Stimulated activated CD4-positive, alpha-beta T cell treated with anti-CD3 and anti-CD28 coated beads, TNF-alpha, amount 100 ng/mL, for 4 hours (primary cell): Measurements from ENCODE around the gene CLIP2.
"Not testable (repeated sequence)": the region's sequence is repeated elsewhere in the genome, so short reads cannot be mapped to it uniquely, and the experiment has no call there.

ENCODE experiments used
- DNase-seq, 3 experiments: peaks; one replicate each; pipeline ENCODE4 v3.0.0-alpha.2; 2020; ENCODE audit warnings: low read depth in 3 of 3

Gene CLIP2

DNA sequence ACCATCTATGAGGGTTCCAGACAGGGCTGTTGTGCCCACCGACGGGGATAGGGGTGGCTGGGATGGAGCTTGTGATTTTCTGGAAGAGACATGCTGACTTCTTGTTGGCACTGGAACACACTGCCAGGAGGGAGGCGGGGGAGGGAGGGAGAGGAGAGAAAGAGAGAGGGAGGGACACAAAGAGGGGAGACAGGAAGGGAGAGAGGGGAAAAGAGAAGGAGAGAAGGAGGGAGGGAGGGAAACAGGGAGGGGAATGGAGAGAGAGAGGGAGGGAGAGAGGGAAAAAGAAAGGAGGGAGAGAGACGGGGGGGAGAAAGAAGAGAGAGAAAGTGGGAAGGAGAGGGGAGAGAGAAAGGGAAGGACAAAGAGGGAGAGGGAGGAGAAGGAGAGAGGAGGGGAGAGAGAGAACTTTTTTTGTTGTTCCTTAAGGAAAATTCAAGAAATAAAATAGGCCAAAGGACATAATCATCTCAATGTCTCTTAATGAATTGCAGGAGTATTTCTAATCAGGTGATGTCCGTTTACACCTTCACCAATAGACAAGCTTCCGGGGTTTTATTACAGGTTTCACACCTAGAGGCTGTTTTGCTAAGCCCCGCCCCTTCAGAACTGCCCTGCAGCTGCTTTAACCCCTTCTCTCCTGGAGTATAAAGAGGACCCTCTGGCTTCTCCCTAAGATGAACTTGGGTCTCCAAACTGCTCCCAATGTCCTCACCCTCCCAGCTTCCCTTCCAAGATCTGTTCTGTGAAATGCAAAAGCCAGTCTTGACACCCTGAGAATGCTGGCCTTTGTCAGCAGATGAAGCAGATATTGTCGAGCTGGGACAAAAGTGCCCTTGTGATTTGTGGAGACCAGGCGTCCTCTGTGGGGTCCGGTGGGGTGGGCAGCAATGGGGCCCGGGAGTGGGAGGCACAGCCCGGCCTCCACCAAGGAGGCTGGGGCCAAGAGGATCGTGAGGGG is 82.5 kb downstream of the CLIP2 start:
- DNase-seq, result no peak

DNA sequence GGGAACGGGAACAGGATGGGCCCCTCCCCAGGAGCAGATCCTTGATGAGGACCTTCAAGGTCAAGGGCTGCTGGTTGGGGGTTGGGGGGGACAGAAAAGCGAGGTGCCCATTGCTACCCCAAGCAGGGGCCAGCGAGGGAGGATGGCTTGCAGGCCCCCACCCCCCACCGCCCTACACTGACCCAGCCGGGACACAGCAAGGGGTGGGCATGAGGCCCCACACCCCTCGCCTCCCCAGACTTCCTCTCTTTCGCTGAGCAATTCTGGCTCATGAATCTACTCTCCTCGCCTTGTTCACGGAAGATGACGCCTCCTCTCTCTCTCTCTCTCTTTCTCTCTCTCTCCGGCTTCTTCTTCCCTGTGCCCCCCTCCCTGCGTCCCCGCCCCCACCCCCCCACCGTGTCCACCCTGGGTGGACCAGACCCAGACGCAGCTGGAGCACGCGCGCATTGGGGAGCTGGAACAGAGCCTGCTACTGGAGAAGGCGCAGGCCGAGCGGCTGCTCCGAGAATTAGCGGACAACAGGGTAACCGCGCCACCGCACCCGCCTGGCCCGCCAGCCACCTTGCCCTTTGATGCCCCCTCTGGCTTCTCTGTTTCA is 83.4 kb downstream of the CLIP2 start:
- no peak for DNase-seq

GRCh38 chr7:74373536-74373935 is 84.3 kb downstream of the CLIP2 start:
- no peak for DNase-seq

GRCh38 chr7:74375726-74376220 is 86.6 kb downstream of the CLIP2 start:
- DNase-seq, result no peak

GRCh38 chr7:74376256-74377036 is 87.2 kb downstream of the CLIP2 start:
- no peak for DNase-seq

GRCh38 chr7:74379938-74380337 is 90.7 kb downstream of the CLIP2 start:
- DNase-seq, result no peak

- DNase-seq, result no peak
Measured at GRCh38 chr7:74380720-74381119, 91.5 kb downstream of the CLIP2 start.

DNA sequence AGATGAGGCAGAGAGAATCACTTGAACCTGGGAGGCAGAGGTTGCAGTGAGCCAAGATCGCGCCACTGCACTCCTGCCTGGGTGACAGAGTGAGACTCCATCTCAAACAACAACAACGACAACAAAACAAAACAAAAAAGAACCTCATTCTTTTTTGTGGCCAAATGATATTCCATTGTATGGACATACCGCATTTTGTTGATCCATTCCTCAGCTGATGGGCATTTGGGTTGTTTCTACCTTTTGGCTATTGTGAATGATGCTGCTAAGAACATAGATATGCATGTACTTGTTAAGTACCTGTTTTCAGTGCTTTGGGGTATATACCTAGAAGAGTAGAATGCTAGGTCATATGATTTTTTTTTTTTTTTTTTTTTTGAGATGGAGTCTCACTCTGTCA is 94.9 kb downstream of the CLIP2 start:
- not testable (repeated sequence) for DNase-seq

- not testable (repeated sequence) for DNase-seq
Measured at GRCh38 chr7:74384854-74385253, 95.6 kb downstream of the CLIP2 start.

- DNase-seq, result no peak
Measured at GRCh38 chr7:74387606-74388005, 98.4 kb downstream of the CLIP2 start.

DNA sequence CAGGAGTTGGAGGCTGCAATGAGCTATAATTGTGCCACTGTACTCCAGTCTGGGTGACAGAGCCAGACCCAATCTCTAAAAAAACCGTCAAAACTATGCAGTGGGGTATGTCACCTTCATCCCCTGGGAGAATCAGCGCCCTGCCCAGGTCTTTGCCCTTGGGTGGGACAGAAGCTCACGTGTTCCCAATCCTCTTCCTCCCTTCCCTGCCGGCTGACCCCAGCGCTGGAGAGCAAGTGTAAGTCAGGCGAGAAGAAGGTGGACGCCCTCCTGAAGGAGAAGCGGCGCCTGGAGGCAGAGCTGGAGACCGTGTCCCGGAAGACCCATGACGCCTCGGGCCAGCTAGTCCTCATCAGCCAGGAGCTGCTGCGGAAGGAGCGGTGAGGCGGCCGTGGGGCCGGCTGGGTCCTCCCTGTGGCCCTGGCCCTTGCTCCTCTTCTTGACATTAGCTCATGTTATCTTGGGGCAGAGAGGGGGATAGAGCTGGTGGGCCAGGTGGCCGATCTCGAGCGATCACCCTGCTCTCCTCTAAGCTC is 99.7 kb downstream of the CLIP2 start:
- no peak for DNase-seq

GRCh38 chr7:74393722-74394121 is 104.5 kb downstream of the CLIP2 start:
- DNase-seq, result not testable (repeated sequence)

DNA sequence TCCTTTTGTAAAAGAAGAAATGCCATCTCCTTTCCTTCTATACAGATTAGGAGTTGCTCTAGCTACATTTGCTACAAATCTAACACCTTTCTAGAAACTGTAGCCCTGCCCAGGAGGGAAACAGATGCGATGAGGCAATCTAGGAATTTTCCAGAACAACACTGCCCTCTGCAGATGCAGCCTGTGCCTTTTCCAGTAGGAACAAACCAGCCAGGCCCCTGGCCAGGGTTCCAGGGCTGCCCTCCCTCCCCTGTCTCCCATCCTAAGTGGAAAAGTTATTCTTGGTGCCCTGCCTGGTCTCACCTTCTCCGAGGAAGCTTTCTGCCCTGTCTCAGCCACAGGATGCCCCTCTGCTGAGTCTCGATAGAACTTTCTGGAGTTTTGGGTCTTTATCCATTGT is 105.4 kb downstream of the CLIP2 start:
- not testable (repeated sequence) for DNase-seq

- no peak for DNase-seq
Measured at GRCh38 chr7:74395745-74396311, 106.6 kb downstream of the CLIP2 start.

GRCh38 chr7:74396993-74397392 is 107.8 kb downstream of the CLIP2 start:
- DNase-seq, result no peak

DNA sequence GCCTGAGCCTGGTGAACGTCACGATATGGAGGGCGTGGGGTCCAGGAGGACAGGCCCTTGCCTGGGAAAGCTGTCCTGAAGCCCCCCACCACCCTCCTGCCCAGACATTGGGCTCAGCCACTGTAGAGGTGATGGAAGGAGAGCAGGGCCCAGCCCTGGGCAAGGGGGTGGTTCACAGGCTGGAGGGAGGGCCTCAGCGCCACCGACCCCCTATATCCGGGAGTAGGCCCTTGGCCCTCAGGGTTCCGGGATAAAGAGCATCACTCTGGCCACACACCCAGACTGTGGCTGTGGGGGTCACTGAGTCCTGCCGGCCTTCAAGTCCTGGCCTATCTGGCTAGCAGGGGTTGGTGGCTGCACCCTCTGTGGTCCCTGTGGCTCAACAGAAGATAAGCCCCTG is 109.2 kb downstream of the CLIP2 start:
- no peak for DNase-seq

DNA sequence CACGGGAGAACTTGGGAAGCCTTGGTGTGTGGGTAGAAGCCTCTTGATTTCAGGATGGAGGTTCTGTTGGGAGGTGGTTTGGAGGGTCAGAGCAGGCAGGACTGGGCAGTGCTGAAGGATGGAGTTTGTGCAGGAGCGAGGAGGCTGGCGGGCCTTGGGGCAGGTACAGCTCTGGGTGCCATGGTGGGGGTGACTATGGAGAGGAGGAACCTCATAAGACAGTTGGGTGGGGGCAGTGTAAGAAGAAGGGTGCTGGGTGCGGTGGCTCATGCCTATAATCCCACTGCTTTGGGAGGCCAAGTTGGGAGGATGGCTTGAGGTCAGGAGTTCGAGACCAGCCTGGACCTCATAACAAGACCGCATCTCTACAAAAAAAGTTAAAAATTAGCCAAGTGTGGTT is 109.8 kb downstream of the CLIP2 start:
- no peak for DNase-seq

GRCh38 chr7:74400420-74401136 is 111.4 kb downstream of the CLIP2 start:
- no peak for DNase-seq

DNA sequence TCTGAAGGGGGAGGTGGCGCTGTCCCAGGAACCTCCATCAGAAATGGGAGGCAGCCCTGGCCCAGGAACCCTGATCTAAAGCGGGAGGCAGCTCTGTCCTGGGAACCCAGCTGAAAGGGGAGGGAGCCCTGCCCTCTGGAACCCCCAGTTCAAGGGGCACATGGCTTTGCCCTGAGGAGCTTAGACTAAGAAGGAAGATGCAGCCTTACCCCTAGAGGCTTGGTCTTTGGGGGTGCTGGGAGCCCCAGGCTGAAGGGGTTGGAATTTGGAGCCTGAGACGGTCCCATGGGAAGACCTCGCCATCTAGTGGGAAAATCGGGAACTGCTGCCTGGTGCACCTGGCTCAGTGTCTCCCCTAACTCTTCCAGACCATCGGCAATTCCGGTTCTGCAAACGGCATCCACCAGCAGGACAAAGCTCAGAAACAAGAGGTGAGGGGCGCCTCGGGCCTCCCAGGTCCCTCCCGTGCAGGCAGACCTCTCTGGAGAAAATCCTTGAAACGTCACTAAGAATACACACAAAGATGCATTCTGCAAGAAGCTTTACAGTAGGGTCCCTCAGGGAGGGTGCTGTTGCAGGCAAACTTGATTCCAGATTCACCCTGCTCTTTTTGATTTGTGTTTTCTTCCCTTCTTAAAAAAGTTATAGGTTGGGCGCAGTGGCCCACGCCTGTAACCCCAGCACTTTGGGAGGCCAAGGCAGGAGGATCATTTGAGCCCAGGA is 112.1 kb downstream of the CLIP2 start:
- peak; percentile 51 to 62 (median 53) for DNase-seq

DNA sequence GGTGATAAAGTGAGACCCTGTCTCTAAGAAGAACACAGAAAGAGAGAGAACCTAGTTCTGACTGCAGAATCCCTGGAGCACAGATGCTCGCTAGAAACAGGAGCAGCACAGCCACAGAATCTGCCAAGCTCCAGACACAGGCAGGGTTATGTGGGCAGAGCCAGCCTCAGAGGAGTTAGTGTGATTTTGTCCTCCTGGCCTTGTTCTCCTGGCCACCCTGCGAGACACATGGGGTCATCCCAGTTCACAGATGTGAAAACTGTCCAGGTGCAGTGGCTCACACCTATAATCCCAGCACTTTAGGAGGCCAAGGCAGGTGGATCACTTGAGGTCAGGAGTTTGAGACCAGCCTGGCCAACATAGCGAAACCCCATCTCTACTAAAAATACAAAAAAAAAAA is 113.5 kb downstream of the CLIP2 start:
- DNase-seq, result not testable (repeated sequence)
